Activated CD4-positive, alpha-beta T cell treated with anti-CD3 and anti-CD28 coated beads for 1 hour (primary cell): ENCODE results near the gene ZC3HAV1.
"Not testable (repeated sequence)": the region's sequence is repeated elsewhere in the genome, so short reads cannot be mapped to it uniquely, and the experiment has no call there.

Source experiments
- DNase-seq: peaks from one replicate; pipeline ENCODE4 v3.0.0-alpha.2; 2020

ZC3HAV1 gene

GRCh38 chr7:139109188-139109982, at the start of gene ZC3HAV1:
TSS of gene ZC3HAV1 (minus strand) at chr7:139109720. CDS start at chr7:139109331, 389 bp downstream.
- DNase-seq, result peak; percentile 85

- no peak for DNase-seq
Measured at GRCh38 chr7:139153832-139154231, 44.3 kb upstream of the ZC3HAV1 start.

GRCh38 chr7:139152149-139152548, 42.6 kb upstream of the ZC3HAV1 start:
- no peak for DNase-seq

- no peak for DNase-seq
Measured at GRCh38 chr7:139139150-139139549, 29.6 kb upstream of the ZC3HAV1 start.

GRCh38 chr7:139133335-139134139, 24.0 kb upstream of the ZC3HAV1 start:
- peak; percentile 78 for DNase-seq

GRCh38 chr7:139132887-139133286, 23.4 kb upstream of the ZC3HAV1 start:
- DNase-seq, result no peak

GRCh38 chr7:139131601-139132041, 22.1 kb upstream of the ZC3HAV1 start:
- no peak for DNase-seq

GRCh38 chr7:139129814-139130213, 20.3 kb upstream of the ZC3HAV1 start:
- not testable (repeated sequence) for DNase-seq

GRCh38 chr7:139127648-139128047, 18.1 kb upstream of the ZC3HAV1 start:
- no peak for DNase-seq

GRCh38 chr7:139125657-139126056, 16.1 kb upstream of the ZC3HAV1 start:
- no peak for DNase-seq

GRCh38 chr7:139124995-139125394, 15.5 kb upstream of the ZC3HAV1 start:
- not testable (repeated sequence) for DNase-seq

- no peak for DNase-seq
Measured at GRCh38 chr7:139124084-139124914, 14.8 kb upstream of the ZC3HAV1 start.

GRCh38 chr7:139119486-139119849, 9.9 kb upstream of the ZC3HAV1 start:
- DNase-seq, result no peak

GRCh38 chr7:139118805-139119485, 9.4 kb upstream of the ZC3HAV1 start:
- DNase-seq, result no peak

- DNase-seq, result no peak
Measured at GRCh38 chr7:139118234-139118804, 8.8 kb upstream of the ZC3HAV1 start.

GRCh38 chr7:139117599-139118233, 8.2 kb upstream of the ZC3HAV1 start:
- DNase-seq, result no peak

GRCh38 chr7:139116999-139117398, 7.5 kb upstream of the ZC3HAV1 start:
- no peak for DNase-seq

GRCh38 chr7:139115104-139115503, 5.6 kb upstream of the ZC3HAV1 start:
- no peak for DNase-seq

GRCh38 chr7:139114585-139114984, 5.1 kb upstream of the ZC3HAV1 start:
- no peak for DNase-seq

- DNase-seq, result no peak
Measured at GRCh38 chr7:139114018-139114417, 4.5 kb upstream of the ZC3HAV1 start.

GRCh38 chr7:139112741-139113250, 3.3 kb upstream of the ZC3HAV1 start:
- no peak for DNase-seq
